HUES64 (cell line): ENCODE measurements around the gene CD22.

ENCODE experiments used
- H3K27ac ChIP-seq: 2 replicates; pipeline ENCODE4 v1.7.0; 2013; ENCODE audit warnings: low read depth, low read length, inconsistent platforms
- H3K27me3 ChIP-seq: 2 replicates; pipeline ENCODE4 v1.6.1; 2013; ENCODE audit warnings: mild to moderate bottlenecking, low read length; ENCODE audit not compliant: insufficient read depth
- H3K36me3 ChIP-seq: 2 replicates; pipeline ENCODE4 v1.6.1; 2013; ENCODE audit warnings: mild to moderate bottlenecking, low read length; ENCODE audit not compliant: insufficient read depth
- H3K4me1 ChIP-seq: 2 replicates; pipeline ENCODE4 v1.6.1; 2013; ENCODE audit warnings: mild to moderate bottlenecking, low read length, moderate library complexity; ENCODE audit not compliant: insufficient read depth
- H3K4me3 ChIP-seq: 2 replicates; pipeline ENCODE4 v1.5.1; 2013; ENCODE audit warnings: mild to moderate bottlenecking, low read length, moderate library complexity
- H3K9ac ChIP-seq: 2 replicates; pipeline ENCODE4 v1.6.1; 2013; ENCODE audit warnings: mild to moderate bottlenecking, low read depth, low read length
- H3K9me3 ChIP-seq: 2 replicates; pipeline ENCODE4 v1.6.1; 2013; ENCODE audit warnings: low read depth, low read length; ENCODE audit not compliant: insufficient read depth
- WGBS: fragments of 150-250, 120-280 bp; methylation state at CpG from one replicate; pipeline ENCODE4 v1.1.7; 2013; ENCODE audit warnings: missing lambda C conversion rate; 5-methylcytosine and 5-hydroxymethylcytosine counted together

Gene CD22

DNA sequence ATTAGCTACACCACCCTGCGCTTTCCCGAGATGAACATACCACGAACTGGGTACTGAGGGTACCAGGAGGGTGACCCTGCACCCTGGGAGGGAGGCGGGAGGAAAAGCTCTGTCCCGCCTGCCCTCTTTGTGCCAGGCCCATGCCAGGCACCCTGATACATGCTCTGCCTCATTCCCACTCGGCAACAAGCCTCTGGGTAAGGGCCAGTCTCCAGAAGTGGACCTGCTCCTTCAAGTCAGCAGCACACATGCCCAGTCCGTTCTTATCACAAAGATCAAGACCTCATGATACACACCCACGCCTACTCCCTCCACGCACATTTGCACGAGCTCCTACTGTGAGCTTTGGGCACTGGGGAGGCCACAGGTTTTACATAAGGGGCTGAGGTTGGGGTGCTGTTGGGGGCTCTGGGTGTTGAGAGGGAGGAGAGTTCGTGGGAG lies 16.7 kb downstream of the CD22 start:
- no peaks in the 10 kb centered on the region for H3K9me3 ChIP-seq
- H3K9ac ChIP-seq: no peak overlapping the region
- H3K36me3 ChIP-seq: no peaks in the 10 kb centered on the region
- no peaks in the 10 kb centered on the region for H3K27me3 ChIP-seq
- H3K4me3 ChIP-seq: no peak overlapping the region
- no peak overlapping the region for H3K27ac ChIP-seq
- WGBS: 92% methylated on average over 11 of the region's 11 CpGs
- H3K4me1 ChIP-seq: no peaks in the 10 kb centered on the region

GRCh38 chr19:35346193-35347052 lies 17.4 kb downstream of the CD22 start:
- no peak overlapping the region for H3K4me3 ChIP-seq
- WGBS: 92% methylated on average over 28 of the region's 28 CpGs
- H3K27ac ChIP-seq: no peak overlapping the region
- H3K27me3 ChIP-seq: no peaks in the 10 kb centered on the region
- no peak overlapping the region for H3K9ac ChIP-seq
- H3K4me1 ChIP-seq: no peaks in the 10 kb centered on the region
- no peaks in the 10 kb centered on the region for H3K9me3 ChIP-seq
- no peaks in the 10 kb centered on the region for H3K36me3 ChIP-seq

- Histone ChIP-seq H3K36me3 (no peaks in the 10 kb centered on the region), H3K27me3 (no peaks in the 10 kb centered on the region), H3K9ac (no peak within 1 kb of the TSS), H3K9me3 (no peaks in the 10 kb centered on the region), H3K27ac (no peak within 1 kb of the TSS), H3K4me1 (no peaks in the 10 kb centered on the region), H3K4me3 (no peak within 1 kb of the TSS)
- WGBS: 94% methylated on average over 18 of the region's 18 CpGs
These were observed 18.4 kb downstream of the CD22 start, which contains the start of gene FFAR1 for GRCh38 chr19:35347171-35347929. FFAR1 (plus strand) TSS chr19:35347902; CDS start chr19:35351552, 3,650 bp downstream.

GRCh38 chr19:35347930-35348298 lies 18.9 kb downstream of the CD22 start:
- no peaks in the 10 kb centered on the region for H3K4me1 ChIP-seq
- no peak overlapping the region for H3K4me3 ChIP-seq
- no peaks in the 10 kb centered on the region for H3K27me3 ChIP-seq
- H3K27ac ChIP-seq: no peak overlapping the region
- no peak overlapping the region for H3K9ac ChIP-seq
- WGBS: 94% methylated on average over 7 of the region's 7 CpGs
- H3K36me3 ChIP-seq: no peaks in the 10 kb centered on the region
- no peaks in the 10 kb centered on the region for H3K9me3 ChIP-seq

DNA sequence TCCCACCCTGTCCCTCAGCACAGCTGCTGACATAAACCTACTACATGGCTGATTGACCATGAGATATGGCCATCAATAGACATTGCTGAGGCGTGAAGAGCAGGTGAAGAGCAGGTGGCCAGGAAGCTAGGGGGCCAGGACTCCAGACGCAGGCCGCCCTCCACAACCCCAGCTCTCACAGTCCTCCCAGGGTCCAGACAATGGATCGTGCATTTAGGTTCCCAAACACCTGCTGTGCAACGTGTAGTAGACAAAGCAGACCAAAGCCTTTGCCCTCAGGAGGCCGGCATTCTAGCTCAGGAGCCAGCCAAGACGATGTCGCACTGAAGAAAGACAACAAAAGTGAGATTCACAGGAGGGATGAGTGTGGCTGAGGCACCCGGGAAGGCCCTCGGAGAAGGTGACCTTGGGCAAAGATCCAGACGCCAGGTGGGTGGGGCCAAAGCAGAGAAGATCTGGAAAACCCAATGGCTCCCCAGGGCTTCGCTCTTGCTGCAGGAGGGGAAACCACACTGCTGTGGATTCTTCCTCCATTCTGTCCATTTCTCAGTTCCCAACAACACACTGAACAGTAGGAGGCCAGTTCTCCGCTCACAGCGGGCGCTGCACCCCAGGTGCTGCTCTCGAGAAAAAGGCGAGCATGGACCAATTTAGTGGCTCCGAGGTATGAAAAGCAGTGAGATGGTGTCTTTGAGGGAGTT lies 20.1 kb downstream of the CD22 start:
- 82% methylated on average over 18 of the region's 18 CpGs for WGBS

DNA sequence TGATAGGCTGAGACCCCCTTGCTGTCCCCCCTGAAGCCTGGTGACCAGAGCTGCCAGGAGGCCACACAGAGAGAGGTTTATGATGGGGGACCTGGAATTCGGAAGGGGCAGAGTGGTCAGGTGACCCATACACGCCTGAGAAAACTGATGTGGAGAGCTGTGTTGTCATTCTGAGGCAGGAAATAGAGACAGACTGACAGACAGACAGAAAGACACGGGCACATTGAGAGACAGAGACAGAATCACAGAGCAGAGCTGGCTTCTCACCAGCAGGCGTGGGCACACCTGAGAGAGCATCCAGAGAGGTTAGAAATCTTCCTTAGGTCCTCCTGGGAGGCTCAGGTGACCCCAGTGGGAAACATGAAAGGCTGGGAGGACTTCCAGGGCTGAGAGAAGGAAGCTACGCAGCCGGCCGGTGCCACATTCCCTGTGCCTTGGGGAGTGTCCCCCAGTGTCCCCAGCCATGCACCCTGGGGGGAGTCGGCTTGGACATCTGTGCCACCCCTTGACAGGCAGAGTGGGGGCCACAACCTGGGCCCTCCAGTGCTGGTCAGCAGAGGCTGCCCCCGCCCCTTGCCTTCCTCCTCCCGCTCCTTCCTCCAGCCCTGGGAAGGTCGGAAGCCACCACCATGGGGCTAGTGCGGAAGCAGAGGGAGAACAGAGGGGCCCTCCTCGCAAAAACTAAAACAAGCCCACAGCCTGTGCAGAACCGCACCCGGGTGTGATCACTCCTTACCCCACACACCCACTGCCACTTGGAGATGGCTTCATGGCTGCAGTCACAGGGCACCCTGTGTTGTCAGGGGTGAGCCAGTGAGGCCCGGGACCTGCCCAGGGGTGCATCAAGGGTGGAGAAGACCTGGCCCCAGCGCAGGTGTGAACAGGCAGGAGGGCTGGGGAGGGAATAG lies 20.9 kb downstream of the CD22 start:
- Histone ChIP-seq H3K36me3 (no peaks in the 10 kb centered on the region), H3K27me3 (no peaks in the 10 kb centered on the region), H3K27ac (no peak overlapping the region), H3K4me1 (no peaks in the 10 kb centered on the region), H3K4me3 (no peak overlapping the region), H3K9me3 (no peaks in the 10 kb centered on the region), H3K9ac (no peak overlapping the region)
- WGBS: 92% methylated on average over 17 of the region's 17 CpGs

More for the DNA sequence above, 20.1 kb downstream of the CD22 start:
- Histone ChIP-seq H3K27ac (no peak overlapping the region), H3K4me3 (no peak overlapping the region), H3K9me3 (no peaks in the 10 kb centered on the region), H3K27me3 (no peaks in the 10 kb centered on the region), H3K4me1 (no peaks in the 10 kb centered on the region), H3K9ac (no peak overlapping the region), H3K36me3 (no peaks in the 10 kb centered on the region)

DNA sequence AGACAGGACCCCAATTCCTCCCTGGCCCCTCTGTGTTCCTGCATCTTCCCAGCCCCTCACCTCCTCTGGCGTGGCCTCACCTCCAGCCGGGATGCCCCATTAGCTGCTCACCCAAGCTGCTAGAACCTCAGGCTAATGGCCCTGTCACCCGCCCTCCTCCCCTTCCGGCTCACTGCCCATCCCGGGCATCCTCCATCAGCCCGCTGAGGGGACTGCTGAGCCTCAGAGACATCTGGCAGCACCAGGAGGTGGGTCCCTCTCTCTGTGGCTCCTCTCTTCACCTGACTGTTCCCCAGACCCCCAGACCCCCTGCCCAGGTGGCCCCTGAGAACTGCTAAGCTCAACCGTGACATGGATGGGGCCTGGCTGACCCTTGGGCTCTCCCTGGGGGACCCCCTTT lies 21.6 kb downstream of the CD22 start:
- WGBS: 91% methylated on average over 7 of the region's 7 CpGs
- Histone ChIP-seq H3K4me1 (no peaks in the 10 kb centered on the region), H3K9me3 (no peaks in the 10 kb centered on the region), H3K27me3 (no peaks in the 10 kb centered on the region), H3K4me3 (no peak overlapping the region), H3K36me3 (no peaks in the 10 kb centered on the region), H3K27ac (no peak overlapping the region), H3K9ac (no peak overlapping the region)

GRCh38 chr19:35351411-35352176 lies 22.6 kb downstream of the CD22 start:
- Histone ChIP-seq H3K36me3 (no peaks in the 10 kb centered on the region), H3K4me3 (no peak overlapping the region), H3K9ac (no peak overlapping the region), H3K4me1 (no peaks in the 10 kb centered on the region), H3K27ac (no peak overlapping the region), H3K9me3 (no peaks in the 10 kb centered on the region), H3K27me3 (no peaks in the 10 kb centered on the region)
- WGBS: 94% methylated on average over 47 of the region's 47 CpGs

- H3K4me1 ChIP-seq: no peaks in the 10 kb centered on the region
- H3K9me3 ChIP-seq: no peaks in the 10 kb centered on the region
- H3K9ac ChIP-seq: no peak overlapping the region
- no peaks in the 10 kb centered on the region for H3K36me3 ChIP-seq
- 94% methylated on average over 18 of the region's 18 CpGs for WGBS
- H3K4me3 ChIP-seq: no peak overlapping the region
- H3K27me3 ChIP-seq: no peaks in the 10 kb centered on the region
- H3K27ac ChIP-seq: no peak overlapping the region
These were observed 23.1 kb downstream of the CD22 start for GRCh38 chr19:35352177-35352447.
